ENCODE data around the gene PRDX5. TPM values are rescaled to one million over a fixed set of nuclear protein-coding genes. Genes with fewer than 3 reads are reported as not detected.

The PRDX5 gene
- total RNA-seq, 1 experiment from 2014 or later, result 306 TPM

DNA sequence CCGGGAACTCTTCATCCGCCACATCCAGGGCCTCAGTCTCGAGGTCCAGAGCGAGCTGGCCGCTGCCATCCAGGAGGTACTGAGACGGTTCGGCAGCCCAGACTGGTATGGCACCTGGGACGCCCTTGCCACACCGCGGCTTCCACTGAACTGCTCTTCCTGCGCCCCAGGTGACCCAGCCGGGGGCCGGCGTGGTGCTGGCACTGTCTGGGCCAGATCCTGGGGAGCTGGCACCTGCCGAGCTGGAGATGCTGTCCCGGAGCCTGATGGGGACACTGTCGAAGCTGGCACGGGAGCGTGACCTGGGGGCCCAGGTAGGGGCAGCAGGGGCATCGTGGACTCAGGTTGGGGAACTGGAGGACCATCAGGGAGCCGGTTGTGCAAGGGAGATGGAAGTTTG lies 23.5 kb downstream of the PRDX5 start:
- BruUV-seq (replicated peaks), result no TSS peak
- TF ChIP-seq CTCF (IDR thresholded peaks at IDR 0.05; ENCODE audit: insufficient read depth in 1 of 2, low read depth in 1 of 2, low read length in 1 of 2, severe bottlenecking in 1 of 2, unreplicated experiment in 1 of 2), result no peak
- no peaks in the 10 kb centered on the region for H3K36me3 ChIP-seq (ENCODE audit: control insufficient read depth, insufficient read depth, low read length)
- H3K4me1 Mint-ChIP-seq (ENCODE audit: low read depth, unreplicated experiment), result no peaks in the 10 kb centered on the region
- intact Hi-C loops (cut with micrococcal nuclease; ENCODE audit: unreplicated experiment), result no loop called here
- H3K27me3 ChIP-seq (replicated peaks; ENCODE audit: control insufficient read depth, insufficient read depth, low read length), result no peaks in the 10 kb centered on the region
- no peak overlapping the region for H3K4me3 Mint-ChIP-seq (ENCODE audit: unreplicated experiment)
- ChIA-PET POLR2A (interaction anchor here (0.7 kb wide), 1 partner anchor 24 kb away, joined by 3 read pairs; the partner anchor contains the start of gene PRDX5), CTCF (interaction anchor here (1.0 to 3.1 kb wide), 4 partner anchors 10 to 37 kb away, joined by 3 to 12 read pairs (median 6); partner anchors contain the start of gene PRDX5)
- H3K27ac Mint-ChIP-seq (ENCODE audit: unreplicated experiment), result no peak overlapping the region
- no peak overlapping the region for H3K4me3 ChIP-seq (ENCODE audit: low read depth, low read length)
- H3K36me3 Mint-ChIP-seq (ENCODE audit: insufficient read depth, unreplicated experiment), result no peaks in the 10 kb centered on the region
- H3K9me3 ChIP-seq, result no peaks in the 10 kb centered on the region
- H3K27me3 Mint-ChIP-seq (ENCODE audit: insufficient read depth, unreplicated experiment), result no peaks in the 10 kb centered on the region
- DNase-seq, result no peak
- H3K4me1 ChIP-seq, result no peaks in the 10 kb centered on the region
- no peaks in the 10 kb centered on the region for H3K9me3 Mint-ChIP-seq (ENCODE audit: unreplicated experiment)

GRCh38 chr11:64341851-64342791 lies 24.2 kb downstream of the PRDX5 start:
- DNase-seq, result no peak
- H3K4me3 ChIP-seq (ENCODE audit: low read depth, low read length), result no peak overlapping the region
- no peak overlapping the region for H3K4me3 Mint-ChIP-seq (ENCODE audit: unreplicated experiment)
- no peak for TF ChIP-seq CTCF (IDR thresholded peaks at IDR 0.05; ENCODE audit: insufficient read depth in 1 of 2, low read depth in 1 of 2, low read length in 1 of 2, severe bottlenecking in 1 of 2, unreplicated experiment in 1 of 2)
- no peaks in the 10 kb centered on the region for H3K27me3 ChIP-seq (replicated peaks; ENCODE audit: control insufficient read depth, insufficient read depth, low read length)
- ChIA-PET CTCF (interaction anchor here (1.0 to 4.1 kb wide), 4 partner anchors 13 to 38 kb away, joined by 3 to 16 read pairs (median 10); partner anchors contain the start of genes PRDX5 and TRMT112), POLR2A (interaction anchor here (0.6 kb wide), 2 partner anchors 17 to 38 kb away, joined by 3 to 14 read pairs; no protein-coding TSS in a partner anchor)
- no peaks in the 10 kb centered on the region for H3K27me3 Mint-ChIP-seq (ENCODE audit: insufficient read depth, unreplicated experiment)
- H3K4me1 ChIP-seq, result no peaks in the 10 kb centered on the region
- H3K9me3 ChIP-seq, result no peaks in the 10 kb centered on the region
- H3K4me1 Mint-ChIP-seq (ENCODE audit: low read depth, unreplicated experiment), result peaks cover 2% of the 10 kb centered on the region
- H3K9me3 Mint-ChIP-seq (ENCODE audit: unreplicated experiment), result no peaks in the 10 kb centered on the region
- no peaks in the 10 kb centered on the region for H3K36me3 Mint-ChIP-seq (ENCODE audit: insufficient read depth, unreplicated experiment)
- intact Hi-C loops (cut with micrococcal nuclease; ENCODE audit: unreplicated experiment), result no loop called here
- no peak overlapping the region for H3K27ac Mint-ChIP-seq (ENCODE audit: unreplicated experiment)
- no peaks in the 10 kb centered on the region for H3K36me3 ChIP-seq (ENCODE audit: control insufficient read depth, insufficient read depth, low read length)
- BruUV-seq (replicated peaks), result no TSS peak

DNA sequence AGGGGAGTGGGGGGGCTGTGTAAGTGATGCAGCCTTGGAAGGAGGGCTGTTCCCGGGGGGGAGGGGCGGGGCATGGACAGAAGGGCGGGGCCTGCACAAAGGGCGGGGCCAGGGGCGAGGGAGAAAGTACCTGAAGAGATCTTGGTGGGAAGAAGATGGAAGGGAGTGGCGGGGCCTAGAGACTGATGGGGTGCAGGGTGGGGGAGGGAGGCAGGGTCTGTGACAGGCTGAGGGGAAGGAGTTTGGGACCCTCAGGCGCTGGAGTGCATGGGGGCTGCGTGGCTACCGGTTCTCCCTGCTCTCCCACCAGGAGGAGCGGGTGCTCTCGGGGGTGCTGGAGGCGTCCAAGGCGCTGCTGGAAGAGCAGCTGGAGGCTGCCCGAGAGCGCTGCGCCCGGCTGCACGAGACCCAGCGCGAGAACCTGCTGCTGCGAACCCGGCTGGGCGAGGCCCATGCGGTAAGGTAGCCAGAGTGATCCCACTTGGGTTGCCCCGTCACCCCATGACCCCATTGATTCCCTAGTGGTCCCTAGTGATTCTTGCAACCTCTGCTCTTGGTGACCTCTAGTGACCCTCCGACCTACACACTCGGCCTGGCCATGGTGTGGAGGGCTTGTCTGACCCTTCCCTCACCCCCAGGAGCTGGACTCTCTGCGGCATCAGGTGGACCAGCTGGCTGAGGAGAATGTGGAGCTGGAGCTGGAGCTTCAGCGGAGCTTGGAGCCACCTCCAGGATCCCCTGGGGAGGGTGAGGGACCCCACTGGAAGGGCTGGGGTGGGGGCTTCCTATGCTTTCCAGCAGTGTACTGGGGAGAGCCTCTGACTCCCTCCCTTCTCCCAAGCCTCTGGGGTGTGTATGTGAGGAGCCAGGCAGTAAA lies 25.2 kb downstream of the PRDX5 start:
- H3K27me3 Mint-ChIP-seq (ENCODE audit: insufficient read depth, unreplicated experiment), result no peaks in the 10 kb centered on the region
- ChIA-PET POLR2A (no interaction called here), CTCF (interaction anchor here (0.8 to 4.1 kb wide), 3 partner anchors 12 to 42 kb away, joined by 3 to 16 read pairs (median 12); partner anchors contain the start of genes PRDX5 and TRMT112)
- no peaks in the 10 kb centered on the region for H3K36me3 Mint-ChIP-seq (ENCODE audit: insufficient read depth, unreplicated experiment)
- Histone ChIP-seq H3K36me3 (ENCODE audit: control insufficient read depth, insufficient read depth, low read length) (no peaks in the 10 kb centered on the region), H3K4me1 (no peaks in the 10 kb centered on the region), H3K9me3 (no peaks in the 10 kb centered on the region), H3K4me3 (ENCODE audit: low read depth, low read length) (no peak overlapping the region), H3K27me3 (replicated peaks; ENCODE audit: control insufficient read depth, insufficient read depth, low read length) (no peaks in the 10 kb centered on the region)
- TF ChIP-seq CTCF (IDR thresholded peaks at IDR 0.05; ENCODE audit: insufficient read depth in 1 of 2, low read depth in 1 of 2, low read length in 1 of 2, severe bottlenecking in 1 of 2, unreplicated experiment in 1 of 2), result no peak
- DNase-seq, result no peak
- H3K4me3 Mint-ChIP-seq (ENCODE audit: unreplicated experiment), result no peak overlapping the region
- H3K9me3 Mint-ChIP-seq (ENCODE audit: unreplicated experiment), result no peaks in the 10 kb centered on the region
- intact Hi-C loops (cut with micrococcal nuclease; ENCODE audit: unreplicated experiment), result no loop called here
- no peak overlapping the region for H3K27ac Mint-ChIP-seq (ENCODE audit: unreplicated experiment)
- peaks cover 6% of the 10 kb centered on the region for H3K4me1 Mint-ChIP-seq (ENCODE audit: low read depth, unreplicated experiment)
- BruUV-seq (replicated peaks), result no TSS peak
